Measurements from ENCODE around the gene ARID3C.

ARID3C gene

GRCh38 chr9:34663303-34663605 lies 34.4 kb upstream of the ARID3C start (continued):
- TF ChIP-seq ZNF654 (tag by site-specific recombination; IDR thresholded peaks at IDR 0.05; ENCODE audit: low read depth) = no peak
- TF ChIP-seq ZNF18 (tag by site-specific recombination; IDR thresholded peaks at IDR 0.05) = no peak
- TF ChIP-seq ZNF10 (tag by site-specific recombination; IDR thresholded peaks at IDR 0.05) = no peak
- TF ChIP-seq GLI4 (tag by site-specific recombination; IDR thresholded peaks at IDR 0.05) = no peak
- TF ChIP-seq BCL11A (tag by site-specific recombination; IDR thresholded peaks at IDR 0.05; ENCODE audit: low read depth) = no peak
- TF ChIP-seq ZNF354C (tag by site-specific recombination; IDR thresholded peaks at IDR 0.05; ENCODE audit: borderline replicate concordance, low read depth) = no peak

GRCh38 chr9:34662526-34663302 lies 33.8 kb upstream of the ARID3C start, which contains the start of gene CCL27:
TSS of gene CCL27 (minus strand) at chr9:34662657. CDS start at chr9:34662633, 24 bp downstream.
- Histone ChIP-seq H3K4me1 (ENCODE audit: control insufficient read depth, insufficient read depth, low read length) (peaks cover 5% of the 10 kb centered on the region; the same call in 1 of the 2 replicates), H3K9me3 (ENCODE audit: control insufficient read depth, insufficient read depth, low read depth, low read length) (no peaks in the 10 kb centered on the region), H3K4me3 (ENCODE audit: low read depth, low read length) (no peak within 1 kb of the TSS), H3K36me3 (ENCODE audit: control insufficient read depth in 2 of 2, insufficient read depth in 1 of 2, low read length in 2 of 2) (peaks cover 0 to 18% of the 10 kb centered on the region in 2 experiments; a peak in 1 of 3 replicates), H3K27ac (ENCODE audit: extremely low read depth, low read depth, low read length) (no peak within 1 kb of the TSS)
- ChIA-PET CTCF (interaction anchor here (0.6 to 2.5 kb wide), 17 partner anchors 8 to 941 kb away, joined by 3 to 17 read pairs (median 4); partner anchors contain the start of gene GALT), POLR2A (no interaction called here)
- TF ChIP-seq ZNF560 (tag by site-specific recombination; IDR thresholded peaks at IDR 0.05; ENCODE audit: borderline replicate concordance) (no peak), PRDM10 (tag by site-specific recombination; IDR thresholded peaks at IDR 0.05) (no peak), ZNF391 (tag by site-specific recombination; IDR thresholded peaks at IDR 0.05; ENCODE audit: borderline replicate concordance, low read depth) (no peak), HIC1 (tag by site-specific recombination; IDR thresholded peaks at IDR 0.05) (no peak), ZNF777 (tag by site-specific recombination; IDR thresholded peaks at IDR 0.05; ENCODE audit: borderline replicate concordance) (no peak), ZNF140 (tag by site-specific recombination; IDR thresholded peaks at IDR 0.05) (no peak), ZNF558 (tag by site-specific recombination; IDR thresholded peaks at IDR 0.05) (peak; percentile 76; the same call in 1 of the 2 replicates), ZNF433 (tag by site-specific recombination; IDR thresholded peaks at IDR 0.05; ENCODE audit: low read depth) (no peak), FEZF1 (tag by site-specific recombination; IDR thresholded peaks at IDR 0.05) (no peak), ZNF785 (tag by site-specific recombination; IDR thresholded peaks at IDR 0.05) (no peak), ZNF362 (tag by site-specific recombination; IDR thresholded peaks at IDR 0.05) (no peak), ZNF146 (tag by site-specific recombination; IDR thresholded peaks at IDR 0.05) (no peak), ZNF266 (tag by site-specific recombination; IDR thresholded peaks at IDR 0.05; ENCODE audit: low read depth) (no peak), ZBTB20 (tag by site-specific recombination; IDR thresholded peaks at IDR 0.05) (no peak), ZNF600 (tag by site-specific recombination; IDR thresholded peaks at IDR 0.05) (no peak), ZFHX2 (tag by site-specific recombination; conservative IDR thresholded peaks at IDR 0.05) (peak; percentile 43), WT1 (tag by site-specific recombination; IDR thresholded peaks at IDR 0.05) (0 out of 2 replicates have a peak, but pooled peaks have one; percentile 23), ZNF548 (tag by site-specific recombination; IDR thresholded peaks at IDR 0.05) (no peak), PRDM6 (tag by site-specific recombination; IDR thresholded peaks at IDR 0.05) (no peak), KLF9 (tag by site-specific recombination; IDR thresholded peaks at IDR 0.05; ENCODE audit: low read depth) (no peak)
